Medulla oblongata (tissue), 1 donor: ENCODE results near the gene TRAPPC2L.
"Not testable (repeated sequence)": the region's sequence is repeated elsewhere in the genome, so short reads cannot be mapped to it uniquely, and the experiment has no call there.

Source experiments
- DNase-seq: peaks from one replicate; pipeline ENCODE4 v3.0.0-alpha.2; 2015; ENCODE audit errors: extremely low spot score

Gene TRAPPC2L

DNA sequence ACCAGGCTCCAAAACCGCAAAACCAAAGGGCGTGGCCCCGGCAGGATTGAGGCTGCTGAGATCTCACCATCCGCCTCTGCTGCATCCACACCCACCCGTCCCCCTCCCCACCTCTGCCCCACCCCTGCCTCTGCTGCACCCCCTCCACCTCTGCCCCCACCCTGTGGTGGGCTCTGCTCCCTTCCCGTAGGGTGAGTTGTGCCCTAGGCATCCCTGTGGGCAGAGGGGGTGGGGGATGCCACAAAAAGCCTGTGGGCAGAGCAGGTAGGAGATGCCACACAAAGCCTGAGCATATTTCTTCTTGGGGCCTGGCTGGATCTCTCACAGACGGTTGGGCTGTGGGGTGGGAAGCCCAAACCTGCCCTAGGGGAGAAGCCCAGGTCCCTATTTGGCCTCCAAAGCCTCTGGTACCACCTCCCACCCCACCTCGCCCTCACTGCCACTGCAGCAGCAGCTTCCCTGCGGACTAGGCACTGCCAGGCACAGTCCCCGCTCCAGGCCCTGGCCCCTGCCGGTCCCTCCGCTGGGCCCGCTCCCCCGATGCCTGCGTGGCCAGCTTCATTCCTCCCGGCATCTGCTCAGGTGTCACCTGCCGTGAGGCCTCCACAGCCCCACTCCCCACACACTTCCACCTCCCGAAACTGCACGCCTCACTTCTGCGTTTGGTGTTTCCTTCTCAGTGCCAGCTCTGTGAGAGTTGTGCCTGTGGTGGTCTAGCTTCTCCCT, 20.8 kb downstream of the TRAPPC2L start:
- DNase-seq: no peak

DNA sequence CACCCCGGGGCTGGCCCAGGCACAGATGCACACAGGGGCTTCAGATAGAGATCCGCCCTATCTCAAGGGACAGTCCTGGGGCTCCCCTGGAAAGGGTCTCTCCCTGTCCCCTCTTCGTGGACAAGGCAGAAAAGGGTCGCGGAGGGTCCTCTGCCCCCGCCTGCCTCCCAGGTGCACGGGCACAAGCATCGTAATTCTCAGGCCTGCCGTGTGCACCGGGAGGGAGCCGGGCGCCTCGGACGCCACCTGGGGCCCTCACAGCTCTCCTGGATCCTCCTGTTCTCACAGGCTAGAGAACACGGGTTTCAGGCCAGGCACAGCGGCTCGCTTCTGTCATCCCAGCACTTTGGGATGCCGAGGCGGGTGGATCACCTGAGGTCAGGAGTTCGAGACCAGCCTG, 21.4 kb downstream of the TRAPPC2L start:
- DNase-seq: no peak

DNA sequence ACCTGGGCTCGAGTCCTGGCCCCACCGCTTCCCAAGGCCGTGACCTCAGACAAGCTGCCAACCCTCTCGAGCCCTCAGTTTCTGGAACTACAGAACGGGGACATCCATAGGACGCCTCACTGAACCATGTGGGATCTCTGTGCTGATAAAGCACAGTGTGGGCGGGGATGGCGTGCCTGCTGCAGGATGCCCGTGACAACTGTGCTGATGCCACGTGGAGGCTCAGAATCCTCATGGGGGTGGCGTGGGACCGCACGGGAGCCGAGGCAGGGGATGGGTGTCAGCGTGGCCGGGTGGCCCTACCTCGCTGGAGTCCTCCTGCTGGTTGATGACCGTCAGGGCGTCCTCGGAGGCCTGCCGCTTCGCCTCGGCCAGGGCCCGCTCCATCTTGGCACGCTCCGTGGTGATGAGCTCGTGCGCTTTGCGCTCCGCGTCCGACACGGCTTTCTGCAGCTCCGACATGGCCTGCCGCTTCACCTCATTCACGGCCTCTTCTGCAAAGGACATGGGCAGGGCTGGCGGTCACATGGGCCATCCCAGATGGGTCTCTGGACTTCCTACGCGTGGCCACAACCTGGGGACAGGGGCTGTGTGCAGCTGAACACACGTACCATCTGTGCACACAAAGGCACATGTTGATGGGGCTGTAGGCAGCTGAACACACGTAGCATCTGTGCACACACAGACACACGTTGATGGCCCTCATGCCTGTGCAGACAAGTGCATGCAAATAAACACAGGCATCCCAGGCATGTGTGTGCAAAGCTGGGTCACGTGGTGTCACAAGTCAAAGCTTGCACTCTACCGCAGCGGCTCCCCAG, 22.2 kb downstream of the TRAPPC2L start:
- DNase-seq: no peak

DNA sequence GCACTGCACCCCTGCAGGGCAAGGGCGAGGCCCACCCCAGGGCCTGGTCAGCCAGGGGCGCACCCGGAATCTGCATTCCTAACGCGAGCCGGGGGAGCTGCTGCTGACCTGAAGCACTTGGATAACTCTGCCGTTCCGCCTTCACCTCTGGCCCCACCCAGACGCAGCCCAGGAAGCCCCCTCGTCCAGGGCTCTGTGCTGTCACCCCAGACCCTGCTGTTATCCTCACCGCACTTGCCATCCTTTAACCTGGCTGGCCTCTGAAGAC, 22.8 kb downstream of the TRAPPC2L start:
- no peak for DNase-seq

DNA sequence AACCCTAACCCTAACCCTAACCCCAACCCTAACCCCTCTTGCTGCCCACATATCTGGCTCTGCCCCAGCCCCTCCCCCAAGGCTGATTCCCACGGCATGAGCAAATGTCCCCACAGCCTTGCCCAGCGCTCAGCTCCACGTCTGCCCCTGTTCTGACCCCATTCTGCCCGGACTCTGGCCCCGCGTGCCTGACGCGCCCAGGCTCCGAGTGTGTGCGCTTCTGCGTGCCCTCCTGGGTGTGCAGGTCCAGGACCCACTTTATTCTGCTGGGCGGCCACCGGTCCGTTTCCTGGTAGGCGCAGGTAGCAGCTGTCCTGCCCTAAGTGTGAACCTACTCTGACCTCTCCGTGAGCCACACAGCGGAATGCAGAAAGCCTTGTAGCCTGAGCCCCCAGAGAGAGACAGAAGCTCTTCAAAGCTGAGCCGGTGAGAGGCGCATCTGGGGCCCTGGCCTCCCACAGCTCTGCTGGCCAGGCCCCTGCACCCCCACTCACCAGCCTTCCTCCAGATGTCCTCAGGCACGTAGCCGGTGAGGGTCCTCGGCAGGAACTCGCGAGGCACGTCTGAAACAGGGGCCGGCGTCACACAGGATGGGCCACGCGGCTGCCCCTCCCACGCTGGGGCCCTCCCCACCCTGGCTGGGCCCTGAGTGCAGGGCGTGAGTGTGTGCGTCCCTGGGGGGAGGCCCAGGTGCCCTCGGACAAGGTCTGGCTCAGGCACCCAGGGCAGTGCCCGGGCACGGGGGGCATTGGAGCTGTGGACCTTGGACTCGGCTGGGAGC, 23.5 kb downstream of the TRAPPC2L start:
- no peak for DNase-seq

DNA sequence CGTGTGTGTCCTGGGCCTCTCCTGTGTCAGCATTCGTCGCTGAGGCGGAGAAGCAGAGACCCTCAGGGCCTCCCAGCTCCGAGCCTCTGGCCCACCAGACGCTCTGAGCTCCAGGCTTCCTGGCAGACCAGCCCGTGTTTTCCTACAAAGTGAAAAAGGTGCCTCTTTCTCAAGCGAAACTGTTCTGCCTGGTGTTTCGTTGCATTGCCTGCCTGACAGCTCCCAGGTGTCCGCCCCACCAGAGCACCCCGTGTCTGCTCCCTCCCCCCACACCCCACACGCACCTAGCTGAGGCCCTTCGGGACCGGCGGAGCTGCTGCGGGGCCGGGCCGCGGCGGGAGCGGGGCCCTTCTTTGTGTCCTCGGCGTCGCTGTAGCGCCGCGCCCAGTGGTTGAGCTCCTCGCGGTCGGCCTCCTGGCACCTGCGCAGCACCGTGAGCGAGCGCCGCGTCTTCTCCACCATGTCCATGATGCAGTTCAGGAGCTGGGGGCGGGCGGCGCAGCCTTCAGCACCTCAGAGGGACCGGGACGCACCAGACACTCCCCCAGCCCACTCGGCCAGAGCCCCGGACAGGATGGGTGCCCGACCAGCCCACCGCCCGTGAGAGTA, 24.2 kb downstream of the TRAPPC2L start:
- no peak for DNase-seq

DNA sequence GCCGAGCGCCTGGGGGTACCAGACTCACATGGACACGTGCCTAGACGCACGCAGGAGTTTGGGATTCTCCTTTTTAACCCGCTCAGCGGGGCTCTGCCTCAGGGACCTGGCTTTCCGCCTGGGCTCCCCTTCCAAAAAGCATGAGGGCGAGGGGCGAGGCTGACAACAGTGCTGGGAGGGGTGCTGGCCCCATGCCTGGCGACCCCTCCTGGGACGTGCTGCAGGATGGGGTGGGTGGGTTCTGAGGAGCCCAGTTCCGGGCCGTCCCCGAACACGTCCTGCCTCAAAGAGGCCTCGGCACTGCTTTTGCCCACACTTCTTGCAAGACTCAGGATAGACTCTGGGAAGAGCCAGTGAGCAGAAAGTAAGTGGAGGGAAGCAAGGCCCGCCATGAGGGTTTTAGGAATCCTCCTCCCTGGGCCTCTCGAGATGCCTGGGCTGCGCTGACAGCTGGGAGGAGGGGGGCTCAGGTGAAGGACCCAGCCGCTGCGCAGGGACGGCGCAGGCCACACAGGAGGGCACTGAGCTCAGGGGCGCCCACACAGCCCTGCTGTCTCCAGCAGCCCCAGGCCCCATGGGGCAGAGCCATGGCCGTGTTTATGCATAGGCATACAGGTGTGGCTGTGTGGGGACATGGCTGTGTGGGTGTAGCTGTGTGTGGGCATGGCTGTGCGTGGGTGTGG, 24.9 kb downstream of the TRAPPC2L start:
- DNase-seq: no peak

DNA sequence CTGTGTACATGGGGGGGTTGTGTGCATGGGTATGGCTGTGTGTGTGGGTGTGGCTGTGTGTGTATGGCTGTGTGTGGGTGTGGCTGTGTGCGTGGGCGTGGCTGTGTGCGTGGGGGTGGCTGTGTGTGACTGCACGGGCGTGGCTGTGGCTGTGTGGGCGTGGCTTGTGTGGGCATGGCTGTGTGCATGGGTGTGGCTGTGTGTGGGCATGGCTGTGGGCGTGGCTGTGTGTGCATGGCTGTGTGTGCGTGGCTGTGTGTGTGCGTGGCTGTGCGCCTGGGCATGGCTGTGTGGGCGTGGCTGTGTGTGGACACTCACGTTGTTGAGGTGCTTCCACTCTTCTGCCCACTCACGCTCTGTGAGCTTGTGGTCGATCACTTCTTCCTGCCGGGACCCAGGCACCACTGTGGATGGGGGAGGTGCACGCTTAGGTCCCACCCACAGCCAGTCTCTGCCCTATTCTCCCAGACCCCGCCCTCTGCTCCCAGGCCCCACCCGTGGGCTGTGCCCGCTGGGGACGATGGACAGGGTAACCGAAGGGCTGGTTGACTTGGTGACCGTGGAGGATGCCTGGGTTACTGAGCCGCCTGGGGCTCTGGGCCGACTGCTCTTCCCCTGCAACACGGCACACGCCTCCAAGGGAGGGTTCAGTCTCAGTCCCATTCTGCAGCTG, 25.6 kb downstream of the TRAPPC2L start:
- no peak for DNase-seq

DNA sequence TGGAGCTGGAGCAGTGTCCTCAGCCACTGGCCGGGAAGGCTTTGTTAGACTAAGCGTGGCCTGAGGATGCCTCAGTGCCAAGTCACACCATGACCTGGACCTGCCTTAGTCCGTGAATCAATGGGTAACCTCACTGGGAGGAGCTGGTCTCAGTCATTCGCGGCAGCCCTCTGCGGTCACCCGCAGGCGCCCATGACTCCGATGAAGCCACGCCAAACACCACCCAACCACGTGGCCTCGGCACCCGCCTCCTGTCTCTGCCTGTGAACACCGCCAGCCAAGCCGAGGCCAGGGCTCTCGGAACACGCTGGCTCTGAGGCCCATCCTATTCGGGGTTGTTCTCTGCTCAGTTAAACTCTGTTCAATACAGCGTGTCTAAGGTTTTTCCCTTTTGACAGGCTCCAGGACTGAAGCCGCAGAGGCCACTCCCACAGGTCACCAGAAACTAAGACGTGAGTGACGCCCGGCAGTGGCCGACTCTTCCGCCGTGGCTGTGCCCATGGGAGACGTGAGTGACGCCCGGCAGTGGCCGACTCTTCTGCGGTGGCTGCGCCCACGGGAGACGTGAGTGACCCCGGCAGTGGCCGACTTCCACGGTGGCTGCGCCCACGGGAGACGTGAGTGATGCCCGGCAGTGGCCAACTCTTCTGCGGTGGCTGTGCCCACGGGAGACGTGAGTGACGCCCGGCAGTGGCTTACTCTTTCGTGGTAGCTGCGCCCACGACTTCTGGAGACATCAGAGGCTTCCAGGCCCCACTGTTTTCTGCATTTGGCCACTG, 26.4 kb downstream of the TRAPPC2L start:
- no peak for DNase-seq

DNA sequence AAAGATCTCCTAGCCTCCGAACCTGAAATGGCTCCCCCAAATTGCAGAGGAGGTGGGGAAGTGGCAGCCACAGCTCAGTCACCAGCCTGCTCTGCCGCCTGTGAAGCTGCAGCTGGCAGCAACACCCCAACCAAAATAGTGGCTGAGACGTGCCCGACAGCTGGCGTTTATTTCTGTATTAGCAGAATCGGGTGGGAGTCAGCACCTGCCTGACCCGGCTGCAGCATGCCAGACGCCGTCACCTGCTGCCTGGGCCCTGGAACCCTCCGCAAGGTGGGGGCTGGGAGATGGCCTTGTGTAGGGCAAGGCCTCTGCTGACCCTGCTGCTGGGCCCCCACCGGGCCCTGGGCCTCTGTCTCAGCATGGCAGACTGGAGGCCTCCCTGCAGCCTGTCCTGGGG, 27.0 kb downstream of the TRAPPC2L start:
- no peak for DNase-seq

DNA sequence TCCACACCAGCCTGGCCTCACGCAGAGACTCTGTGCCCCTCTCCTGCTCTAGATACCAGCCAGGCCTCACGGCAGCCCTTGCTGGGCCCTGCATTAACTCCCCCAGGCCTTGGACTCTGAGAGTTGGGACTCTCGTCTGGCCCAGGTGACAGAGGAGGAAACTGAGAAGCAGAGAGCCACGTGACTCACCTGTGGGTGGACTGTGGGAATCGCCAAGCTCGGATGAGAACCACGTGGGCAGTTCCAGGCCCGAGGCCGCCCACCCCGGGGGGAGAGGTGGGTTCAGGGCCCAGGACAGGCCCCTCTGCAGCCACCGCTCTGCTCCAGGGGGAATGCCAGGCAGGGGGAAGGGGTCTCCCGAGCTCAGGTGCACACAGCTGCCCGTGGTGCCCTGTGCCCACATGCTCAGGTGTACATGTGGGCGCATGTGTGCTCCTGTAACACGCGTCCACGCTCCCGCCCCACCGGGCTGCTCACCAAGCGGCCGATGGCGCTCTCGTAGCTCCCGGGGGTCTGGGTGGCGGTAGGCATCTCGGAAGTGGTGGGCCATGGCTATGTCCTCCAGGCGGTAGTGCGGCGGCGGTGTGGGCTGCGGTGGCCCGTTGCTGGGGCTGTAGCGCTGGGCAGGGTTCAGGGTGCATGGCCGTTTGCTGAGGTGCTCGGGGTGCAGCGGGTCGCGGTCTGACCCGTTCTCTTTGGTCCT, 27.8 kb downstream of the TRAPPC2L start:
- DNase-seq: no peak

DNA sequence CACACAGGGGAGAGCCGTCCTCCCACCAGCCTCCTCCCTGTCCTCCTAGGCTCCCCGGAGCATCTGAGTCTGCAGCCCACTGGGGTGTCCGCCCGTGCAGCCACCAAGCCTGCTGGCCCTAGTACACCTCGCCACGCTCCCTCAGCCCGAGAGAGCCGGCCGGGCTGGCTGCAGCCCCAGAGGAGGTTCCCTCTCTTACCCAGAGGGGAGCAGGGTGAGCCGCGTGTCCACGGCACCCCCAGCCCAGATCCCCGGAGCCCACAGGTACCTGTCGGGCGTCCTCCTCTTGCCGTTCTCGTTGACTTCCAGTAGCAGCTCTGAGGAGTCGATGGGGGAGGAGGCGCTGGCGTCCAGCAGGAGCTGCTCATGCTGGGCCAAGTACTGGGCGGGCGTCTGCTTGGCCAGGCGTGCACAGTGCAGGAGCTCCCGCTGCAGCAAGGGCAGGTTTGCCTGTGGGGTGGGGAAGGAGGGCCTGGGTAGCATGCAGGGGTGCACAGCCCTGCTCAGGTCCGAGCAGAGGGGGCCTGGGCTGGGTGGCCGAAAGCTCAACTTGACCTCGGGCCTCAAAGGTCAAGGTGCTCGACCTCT, 28.9 kb downstream of the TRAPPC2L start:
- DNase-seq: no peak

DNA sequence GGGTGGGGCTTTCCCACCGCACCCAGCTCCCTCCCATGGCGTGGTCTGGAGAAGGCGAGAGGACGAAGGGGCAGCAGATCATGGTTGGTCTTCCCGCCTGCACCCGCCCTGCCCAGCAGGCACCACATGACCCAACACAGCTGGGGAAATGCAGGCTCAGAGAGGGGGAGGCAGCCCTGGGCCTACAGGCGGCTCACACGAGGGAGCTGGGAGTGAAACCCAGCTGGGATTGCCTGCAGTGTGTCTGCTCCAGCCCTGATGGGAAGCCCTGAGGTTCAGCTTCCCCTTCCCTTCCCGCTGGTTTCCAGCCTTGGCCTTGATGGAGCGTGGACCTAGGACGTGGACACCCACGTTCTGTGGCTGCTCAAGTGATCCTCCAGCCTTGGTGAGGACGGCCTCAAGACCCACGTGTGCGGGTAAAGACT, 29.5 kb downstream of the TRAPPC2L start:
- no peak for DNase-seq

DNA sequence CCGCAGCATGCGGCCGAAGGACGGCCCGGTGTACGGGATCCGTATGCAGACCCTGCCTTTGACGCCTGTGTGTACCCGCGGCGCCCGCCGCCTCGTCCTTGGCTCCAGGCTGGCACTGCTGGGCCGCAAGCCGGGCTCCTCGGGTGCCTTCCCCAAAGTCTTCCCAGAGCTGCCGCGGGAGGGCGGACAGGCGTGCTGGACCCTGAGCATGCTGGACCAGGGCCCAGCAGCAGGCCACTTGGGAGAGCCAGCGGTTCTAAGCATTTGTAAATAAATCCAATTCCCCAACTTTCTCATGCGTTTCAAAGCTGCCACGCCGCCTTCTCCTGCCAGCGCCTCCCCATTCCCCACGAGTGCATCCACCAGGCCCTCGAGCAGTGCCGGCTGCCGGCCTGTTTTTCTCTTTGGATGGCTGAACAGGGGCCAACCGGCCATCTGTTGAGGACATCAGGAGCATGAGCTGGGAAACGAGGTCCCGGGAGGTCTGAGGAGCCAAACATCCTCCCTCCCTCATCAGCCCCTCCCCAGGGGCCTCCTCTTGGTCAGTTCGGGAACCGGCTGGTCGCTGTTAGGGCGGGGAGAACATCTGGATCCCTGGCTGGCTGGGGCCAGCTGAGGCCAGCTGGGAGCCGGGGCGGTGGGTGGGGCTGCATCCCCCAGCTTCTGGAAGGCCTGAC, 30.1 kb downstream of the TRAPPC2L start:
- DNase-seq: no peak

DNA sequence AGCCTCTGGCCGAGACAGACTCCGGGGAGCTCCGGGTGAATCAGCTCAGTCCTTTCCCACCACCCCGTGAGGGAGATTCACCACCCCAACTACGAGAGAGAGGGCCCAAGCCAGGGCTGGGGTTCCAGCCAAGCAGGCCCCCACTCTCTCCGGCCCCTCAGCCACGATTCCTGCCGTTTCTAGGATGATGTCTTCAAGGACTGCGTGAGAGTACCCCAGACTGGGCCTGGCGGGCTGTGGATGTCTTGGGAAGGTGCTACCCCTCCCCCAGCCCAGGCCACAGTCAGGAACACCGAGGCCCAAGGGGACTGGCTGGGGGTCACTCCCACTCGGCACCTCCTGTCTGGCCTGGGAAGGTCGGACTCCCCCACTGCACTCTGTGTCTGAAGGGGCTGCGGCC, 31.1 kb downstream of the TRAPPC2L start:
- DNase-seq: no peak

DNA sequence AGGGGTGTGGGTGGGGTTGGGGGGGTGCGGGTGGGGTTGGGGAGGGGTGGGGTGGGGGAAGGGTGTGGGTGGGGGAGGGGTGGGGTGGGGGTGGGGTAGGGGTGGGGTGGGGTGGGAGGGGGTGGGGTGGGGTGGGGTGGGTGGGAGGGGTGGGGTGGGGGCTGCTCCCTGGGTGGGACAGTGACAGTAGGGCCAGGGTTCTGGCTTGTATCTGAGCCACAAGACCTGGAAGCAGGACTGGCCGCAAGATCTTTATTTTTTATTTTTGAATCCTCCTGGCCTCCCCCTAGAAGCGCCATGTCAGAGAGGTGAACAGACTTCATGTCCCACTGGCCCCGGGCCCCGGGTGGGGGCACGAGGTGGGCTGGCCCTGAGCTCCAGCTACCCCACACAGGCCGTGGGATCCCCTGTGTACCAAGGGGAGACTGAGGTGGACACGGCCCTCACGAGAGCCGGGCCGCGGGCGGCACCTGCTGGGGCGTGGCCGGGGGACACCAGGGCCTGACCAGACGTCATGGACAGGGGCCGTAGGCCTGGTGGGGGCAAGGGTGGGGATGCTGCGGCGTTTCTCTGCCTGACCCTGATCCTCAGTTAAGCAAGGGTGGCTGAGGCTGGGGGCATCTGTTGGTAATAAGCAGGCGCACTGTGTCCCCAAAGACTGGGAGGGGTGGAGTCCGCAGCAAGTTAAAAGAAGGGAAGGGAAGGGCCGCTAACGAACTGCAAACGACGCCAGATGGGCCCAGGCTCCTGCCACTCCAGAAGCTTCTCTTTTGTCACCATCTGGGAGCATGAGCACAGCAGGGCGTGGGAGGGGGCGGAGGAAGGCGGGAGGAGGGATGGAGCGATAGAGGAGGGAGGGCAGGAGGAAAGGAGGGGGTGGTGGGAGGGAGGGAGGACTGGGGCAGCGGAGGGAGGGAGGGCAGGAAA, 31.8 kb downstream of the TRAPPC2L start:
- no peak for DNase-seq

DNA sequence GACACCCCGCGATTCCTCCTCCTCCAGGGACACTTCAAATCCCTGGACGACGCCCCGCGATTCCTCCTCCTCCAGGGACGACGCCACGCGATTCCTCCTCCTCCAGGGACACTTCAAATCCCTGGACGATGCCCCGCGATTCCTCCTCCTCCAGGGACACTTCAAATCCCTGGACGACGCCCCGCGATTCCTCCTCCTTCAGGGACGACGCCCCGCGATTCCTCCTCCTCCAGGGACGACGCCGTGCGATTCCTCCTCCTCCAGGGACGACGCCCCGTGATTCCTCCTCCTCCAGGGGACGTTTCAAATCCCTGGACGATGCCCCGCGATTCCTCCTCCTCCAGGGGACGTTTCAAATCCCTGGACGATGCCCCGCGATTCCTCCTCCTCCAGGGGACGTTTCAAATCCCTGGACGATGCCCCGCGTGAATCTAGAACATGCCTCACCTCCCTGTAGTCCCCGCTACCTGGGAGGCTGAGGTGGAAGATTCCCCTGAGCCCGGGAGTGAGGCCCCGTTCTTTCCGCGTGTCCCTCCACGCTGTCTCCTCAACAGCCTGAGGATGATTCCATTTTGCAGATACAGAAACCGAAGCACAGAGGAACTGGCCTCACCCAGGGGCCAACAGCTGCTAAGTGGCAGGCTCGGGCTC, 32.9 kb downstream of the TRAPPC2L start:
- DNase-seq: not testable (repeated sequence)
